ENCODE results near the gene CEP152. TPM values are rescaled to one million over a fixed set of nuclear protein-coding genes. Genes with fewer than 3 reads are reported as not detected.
A peak's percentile ranks its signal among the peaks of the same experiment; 100 is the strongest.
"Not testable (repeated sequence)": the region's sequence is repeated elsewhere in the genome, so short reads cannot be mapped to it uniquely, and the experiment has no call there.

Gene CEP152
- total RNA-seq, 1 donor from 2014 or later: 191 TPM

- no peak overlapping the region for H3K27ac ChIP-seq
- no peaks in the 10 kb centered on the region for H3K27me3 ChIP-seq
- Mint-ChIP-seq H3K27me3 (ENCODE audit: insufficient read depth, low read depth) (no peaks in the 10 kb centered on the region), H3K4me1 (peaks cover 15% of the 10 kb centered on the region), H3K36me3 (no peaks in the 10 kb centered on the region), H3K9me3 (peaks cover 2% of the 10 kb centered on the region), H3K4me3 (no peak overlapping the region), H3K27ac (no peak overlapping the region)
- no peaks in the 10 kb centered on the region for H4K20me1 ChIP-seq (ENCODE audit: low read depth)
- H2AFZ ChIP-seq (replicated peaks): peak overlapping the region; percentile 88
- no peaks in the 10 kb centered on the region for H3K79me2 ChIP-seq (ENCODE audit: low read depth)
- peaks cover 13% of the 10 kb centered on the region for H3K4me1 ChIP-seq
- H3K4me2 ChIP-seq: no peak overlapping the region
- no peak overlapping the region for H3K9ac ChIP-seq
- no peaks in the 10 kb centered on the region for H3K36me3 ChIP-seq
- H3K9me3 ChIP-seq (ENCODE audit: low read depth): no peaks in the 10 kb centered on the region
- TF ChIP-seq EZH2phosphoT487 (IDR thresholded peaks at IDR 0.05) (no peak), CTCF (IDR thresholded peaks at IDR 0.05) (peak; percentile 50)
- peak; percentile 22 for DNase-seq (ENCODE audit: low spot score)
- H3K4me3 ChIP-seq: no peak overlapping the region
- no peaks in the 10 kb centered on the region for H3F3A ChIP-seq (ENCODE audit: low read depth)
Observed at GRCh38 chr15:48855501-48856440, 44.9 kb upstream of the CEP152 start.

GRCh38 chr15:48854434-48854833, 43.6 kb upstream of the CEP152 start:
- not testable (repeated sequence) for H3K9me3 Mint-ChIP-seq

GRCh38 chr15:48851956-48852355, 41.1 kb upstream of the CEP152 start:
- Mint-ChIP-seq H3K36me3 (no peaks in the 10 kb centered on the region), H3K4me3 (no peak overlapping the region)
- no peak for DNase-seq (ENCODE audit: low spot score)

More at GRCh38 chr15:48854434-48854833, 43.6 kb upstream of the CEP152 start:
- H3K36me3 Mint-ChIP-seq; H3K27me3 Mint-ChIP-seq (ENCODE audit: insufficient read depth, low read depth); H3K27me3 ChIP-seq; H3K79me2 ChIP-seq (ENCODE audit: low read depth); H3K4me3 ChIP-seq; H3F3A ChIP-seq (ENCODE audit: low read depth); H3K27ac ChIP-seq; H4K20me1 ChIP-seq (ENCODE audit: low read depth); H3K36me3 ChIP-seq; H3K4me2 ChIP-seq; H3K9ac ChIP-seq; H3K9me3 ChIP-seq (ENCODE audit: low read depth); H2AFZ ChIP-seq (replicated peaks); DNase-seq (ENCODE audit: low spot score); H3K27ac Mint-ChIP-seq: not testable (repeated sequence)
- H3K4me1 Mint-ChIP-seq: peaks cover 15% of the 10 kb centered on the region
- H3K4me1 ChIP-seq: peaks cover 13% of the 10 kb centered on the region
- H3K4me3 Mint-ChIP-seq: peak overlapping the region; percentile 8

More at GRCh38 chr15:48851956-48852355, 41.1 kb upstream of the CEP152 start:
- H3K9me3 ChIP-seq (ENCODE audit: low read depth): no peaks in the 10 kb centered on the region
- no peak overlapping the region for H3K4me3 ChIP-seq
- H3K36me3 ChIP-seq: no peaks in the 10 kb centered on the region
- H3K27me3 ChIP-seq: no peaks in the 10 kb centered on the region
- H3K4me1 Mint-ChIP-seq: peaks cover 12% of the 10 kb centered on the region
- TF ChIP-seq EZH2phosphoT487 (IDR thresholded peaks at IDR 0.05): no peak
- TF ChIP-seq EZH2 (IDR thresholded peaks at IDR 0.05): no peak
- TF ChIP-seq CTCF (IDR thresholded peaks at IDR 0.05): no peak
- H3K27ac ChIP-seq: no peak overlapping the region
- H3K4me2 ChIP-seq: no peak overlapping the region
- H4K20me1 ChIP-seq (ENCODE audit: low read depth): no peaks in the 10 kb centered on the region
- H3K27me3 Mint-ChIP-seq (ENCODE audit: insufficient read depth, low read depth): no peaks in the 10 kb centered on the region
- peaks cover 2% of the 10 kb centered on the region for H3K9me3 Mint-ChIP-seq
- H2AFZ ChIP-seq (replicated peaks): no peak overlapping the region
- H3K79me2 ChIP-seq (ENCODE audit: low read depth): no peaks in the 10 kb centered on the region
- H3K9ac ChIP-seq: no peak overlapping the region
- peaks cover 10% of the 10 kb centered on the region for H3K4me1 ChIP-seq
- H3F3A ChIP-seq (ENCODE audit: low read depth): no peaks in the 10 kb centered on the region
- no peak overlapping the region for H3K27ac Mint-ChIP-seq

Measured in neural progenitor cell (in vitro differentiated cells).